ENCODE data around the gene SELP. TPM values are rescaled to one million over a fixed set of nuclear protein-coding genes. Genes with fewer than 3 reads are reported as not detected.

Gene SELP
- total and polyA plus RNA-seq, 2 of the 13 experiments (the other 11 are each of a cell fraction or from before 2014, with no cell fraction given) = 0.11 TPM; not detected in 1

- TF ChIP-seq GFI1 (CRISPR knock-in tag; IDR thresholded peaks at IDR 0.05; ENCODE audit: borderline replicate concordance) = 0 out of 2 replicates have a peak, but pooled peaks have one; percentile 38
- TF ChIP-seq ARID3A (IDR thresholded peaks at IDR 0.05; ENCODE audit: low read depth, low read length) = peak; percentile 60
- peak; percentile 56; the same call in 1 of the 2 replicates for TF ChIP-seq ZBTB34 (CRISPR knock-in tag; IDR thresholded peaks at IDR 0.05)
- peak; percentile 84; the same call in 1 of the 2 replicates for TF ChIP-seq ZSCAN29 (CRISPR knock-in tag; conservative IDR thresholded peaks at IDR 0.05)
- no peak for TF ChIP-seq RFXAP (CRISPR knock-in tag; IDR thresholded peaks at IDR 0.05; ENCODE audit: borderline replicate concordance)
- peak; percentile 22; the same call in 1 of the 2 replicates for TF ChIP-seq SOX5 (CRISPR knock-in tag; IDR thresholded peaks at IDR 0.05; ENCODE audit: borderline replicate concordance)
- TF ChIP-seq KMT2A (CRISPR knock-in tag; IDR thresholded peaks at IDR 0.05) = peak; percentile 51; the same call in 1 of the 2 replicates
- no peak for TF ChIP-seq SRSF9 (IDR thresholded peaks at IDR 0.05; ENCODE audit: borderline replicate concordance, insufficient read depth, low read depth, low read length, poor library complexity, severe bottlenecking)
- TF ChIP-seq ZBTB37 (CRISPR knock-in tag; IDR thresholded peaks at IDR 0.05) = peak; percentile 91
- 0 out of 2 replicates have a peak, but pooled peaks have one; percentile 24 for TF ChIP-seq NCOA2 (CRISPR knock-in tag; IDR thresholded peaks at IDR 0.05)
- TF ChIP-seq MXD1 (CRISPR knock-in tag; IDR thresholded peaks at IDR 0.05) = no peak
- TF ChIP-seq ZNF644 (CRISPR knock-in tag; IDR thresholded peaks at IDR 0.05; ENCODE audit: low read depth) = peak; percentile 71
- 0 out of 2 replicates have a peak, but pooled peaks have one; percentile 29 for TF ChIP-seq TFE3 (CRISPR knock-in tag; IDR thresholded peaks at IDR 0.05)
- TF ChIP-seq FOXP4 (CRISPR knock-in tag; IDR thresholded peaks at IDR 0.05) = peak; percentile 37; the same call in 1 of the 2 replicates
- peak; percentile 61; the same call in 1 of the 2 replicates for TF ChIP-seq AFF4 (CRISPR knock-in tag; IDR thresholded peaks at IDR 0.05)
Measured at GRCh38 chr1:169584483-169585144, 45.3 kb downstream of the SELP start (continued).

All from HepG2 (cell line).